HepG2 (cell line): ENCODE data around the gene DPEP1. TPM values are rescaled to one million over a fixed set of nuclear protein-coding genes. Genes with fewer than 3 reads are reported as not detected.

Experiments used
- ATAC-seq: fragments of 200-7000 bp; cut with Tn5 transposase; 3 replicates; pipeline ENCODE4 v1.9.1; 2020; ENCODE audit warnings: mild to moderate bottlenecking, moderate library complexity
- BruUV-seq: library from RNA; stranded (reverse); fragments of 400-500 nt; replicated peaks from 2 replicates; lab custom pipeline; 2021; lab: Mats Ljungman, UMichigan
- CTCF ChIA-PET: fragments of 300-600 bp; formaldehyde crosslinking; extraction: SDS; loops from one replicate; lab custom pipeline; 2021; ENCODE audit warnings: low total read pairs, inconsistent platforms, low intra/inter-chr PET ratio; lab: Yijun Ruan, JAX
- POLR2A ChIA-PET: fragments of 350-600 bp; sonication (Branson Sonifier 250); formaldehyde crosslinking; loops from one replicate; lab custom pipeline; 2020; ENCODE audit warnings: antibody characterized with exemption, inconsistent platforms; lab: Yijun Ruan, JAX
- DNase-seq: peaks from one replicate; pipeline ENCODE4 v3.0.0-alpha.2; 2015; ENCODE audit warnings: low spot score
- FAIRE-seq: peaks from 3 replicates; lab custom pipeline; 2011; peaks lifted over from hg19 to GRCh38; lab: Jason Lieb, UNC
- H2AFZ ChIP-seq: one replicate; pipeline ENCODE4 v1.6.1; 2011; ENCODE audit warnings: low read length, inconsistent platforms
- H3K27ac ChIP-seq: fragments of 300-600 bp; 3 replicates; pipeline ENCODE4 v1.8.0; 2011; ENCODE audit warnings: mixed run types, mild to moderate bottlenecking, mixed read lengths, low read length, inconsistent platforms; ENCODE audit not compliant: insufficient read depth; ENCODE audit errors: extremely low read length
- H3K27me3 ChIP-seq, 2 experiments: fragments of 200-600 bp in 1 of 2; 2 replicates in 1 of 2; 3 replicates in 1 of 2; pipeline versions ENCODE4 v1.6.0 to v1.8.0; 2011; ENCODE audit warnings: low read length in 2 of 2, mild to moderate bottlenecking in 2 of 2, moderate library complexity in 2 of 2, inconsistent platforms in 1 of 2; ENCODE audit not compliant: insufficient read depth in 2 of 2, control insufficient read depth in 1 of 2
- H3K36me3 ChIP-seq, 2 experiments: fragments of 200-600 bp in 1 of 2; replicated peaks in 1 of 2; 2 replicates in 1 of 2; 3 replicates in 1 of 2; pipeline versions ENCODE4 v1.5.1 to v1.8.0; 2011; ENCODE audit warnings: low read length in 2 of 2, inconsistent platforms in 1 of 2; ENCODE audit not compliant: insufficient read depth in 2 of 2, control insufficient read depth in 1 of 2
- H3K4me1 ChIP-seq: 2 replicates; pipeline ENCODE4 v1.5.1; 2012; ENCODE audit warnings: low read length, inconsistent platforms; ENCODE audit not compliant: insufficient read depth
- H3K4me2 ChIP-seq: 2 replicates; pipeline ENCODE4 v1.6.0; 2011; ENCODE audit warnings: low read depth, low read length, inconsistent platforms
- H3K4me3 ChIP-seq, 3 experiments: fragments of 200-600 bp in 1 of 3; sonication (generic), shearing (Covaris generic) in 1 of 3; replicated peaks in 1 of 3; 2 replicates each; pipeline ENCODE4 v1.5.1; 2011 to 2016; ENCODE audit warnings: low read length in 3 of 3, inconsistent platforms in 2 of 3, low read depth in 2 of 3, mild to moderate bottlenecking in 2 of 3, control low read depth in 1 of 3, mixed read lengths in 1 of 3; ENCODE audit not compliant: insufficient read depth in 1 of 3
- H3K79me2 ChIP-seq: one replicate; pipeline ENCODE4 v1.6.1; 2011; ENCODE audit warnings: low read length, inconsistent platforms; ENCODE audit not compliant: insufficient read depth
- H3K9ac ChIP-seq: 2 replicates; pipeline ENCODE4 v1.6.0; 2011; ENCODE audit warnings: mild to moderate bottlenecking, low read depth, low read length, inconsistent platforms; ENCODE audit not compliant: insufficient read depth
- H3K9me3 ChIP-seq: 2 replicates; pipeline ENCODE4 v1.5.1; 2012; ENCODE audit warnings: mild to moderate bottlenecking, low read length
- H4K20me1 ChIP-seq: 2 replicates; pipeline ENCODE4 v1.6.0; 2011; ENCODE audit warnings: inconsistent platforms, mild to moderate bottlenecking, low read length, moderate library complexity; ENCODE audit not compliant: insufficient read depth
- ATF2 ChIP-seq: sonication (generic); formaldehyde crosslinking; IDR thresholded peaks from 2 replicates; pipeline ENCODE4 v1.4.0; 2020; ENCODE audit warnings: missing genetic modification reagents
- BORCS8-MEF2B ChIP-seq: sonication (generic); formaldehyde crosslinking; IDR thresholded peaks from 2 replicates; pipeline ENCODE4 v1.8.0; 2022; ENCODE audit warnings: mild to moderate bottlenecking, missing genetic modification reagents
- HNF4A ChIP-seq: sonication (generic); formaldehyde crosslinking; IDR thresholded peaks from 2 replicates; pipeline ENCODE4 v1.4.0; 2020; ENCODE audit warnings: missing genetic modification reagents
- KDM6A ChIP-seq: IDR thresholded peaks from 2 replicates; pipeline ENCODE4 v1.6.1; 2016; ENCODE audit warnings: low read depth
- NR2F6 ChIP-seq, 2 experiments: IDR thresholded peaks; 2 replicates each; pipeline ENCODE4 v1.6.1; 2016; ENCODE audit warnings: antibody characterized with exemption in 1 of 2, mild to moderate bottlenecking in 1 of 2
- PTBP1 ChIP-seq: fragments of 200-400 bp; formaldehyde crosslinking; IDR thresholded peaks from 2 replicates; pipeline ENCODE4 v1.6.1; 2018; ENCODE audit warnings: low read length, low read depth; ENCODE audit not compliant: poor library complexity, severe bottlenecking
- SMAD3 ChIP-seq: sonication (generic); formaldehyde crosslinking; IDR thresholded peaks from 2 replicates; pipeline ENCODE4 v1.4.0; 2020; ENCODE audit warnings: missing genetic modification reagents
- ZNF143 ChIP-seq: sonication (generic); formaldehyde crosslinking; IDR thresholded peaks from 2 replicates; pipeline ENCODE4 v1.4.0; 2020; ENCODE audit warnings: missing genetic modification reagents
- ZNF253 ChIP-seq: sonication (generic); formaldehyde crosslinking; IDR thresholded peaks from 2 replicates; pipeline ENCODE4 v1.8.0; 2022; ENCODE audit warnings: mild to moderate bottlenecking, missing genetic modification reagents, borderline replicate concordance
- ZNF260 ChIP-seq: sonication (generic); formaldehyde crosslinking; IDR thresholded peaks from 2 replicates; pipeline ENCODE4 v1.4.0; 2020; ENCODE audit warnings: missing genetic modification reagents, low read depth, mild to moderate bottlenecking, borderline replicate concordance
- ZNF34 ChIP-seq: sonication (generic); formaldehyde crosslinking; IDR thresholded peaks from 2 replicates; pipeline ENCODE4 v1.4.0; 2020; ENCODE audit warnings: mild to moderate bottlenecking, missing genetic modification reagents, borderline replicate concordance
- ZNF740 ChIP-seq: sonication (generic); formaldehyde crosslinking; IDR thresholded peaks from 2 replicates; pipeline ENCODE4 v1.4.0; 2020; ENCODE audit warnings: missing genetic modification reagents
- WGBS: methylation state at CpG from one replicate; pipeline ENCODE4 v1.1.6; 2017; ENCODE audit warnings: low lambda C conversion rate; 5-methylcytosine and 5-hydroxymethylcytosine counted together
- in situ Hi-C: cut with HindIII; loops from 2 replicates; pipeline ENCODE4 v1.10.0; 2017; ENCODE audit warnings: low pct_unique_long_range_greater_than_20kb; ENCODE audit not compliant: extremely low pct_ligation_motif_present
- intact Hi-C: fragments of 100-400 bp; cut with micrococcal nuclease; formaldehyde crosslinking; loops from one replicate; pipeline ENCODE4 v1.10.0; 2022; ENCODE audit not compliant: unreplicated experiment
- polyA plus RNA-seq, 8 experiments: library from polyadenylated mRNA; depleted of rRNA in 3 of 8; stranded (reverse) in 7 of 8; unstranded in 1 of 8; fragments of >200 nt; fragmentation: Illumina TruSeq in 4 of 8; extraction: Trizol in 4 of 8; gene quantifications; 2 replicates each; pipeline versions ENCODE4 v1.2.1 to v1.2.3, GENCODE V29; 2011 to 2016; ENCODE audit warnings: low read depth in 4 of 8, missing spikeins in 1 of 8, mixed read lengths in 1 of 8; ENCODE audit not compliant: insufficient read depth in 1 of 8
- total RNA-seq, 5 experiments: library from RNA; depleted of rRNA; stranded (reverse); fragments of >200 nt; fragmentation: Illumina TruSeq; extraction: Trizol; gene quantifications; 2 replicates each; pipeline ENCODE4 v1.2.3, GENCODE V29; 2016; ENCODE audit warnings: low read depth in 1 of 5

The DPEP1 gene
- total and polyA plus RNA-seq, 2 of the 13 experiments (the other 11 are each of a cell fraction or from before 2014, with no cell fraction given), result 37.6 to 52.2 TPM

GRCh38 chr16:89574681-89575246 lies 38.7 kb upstream of the DPEP1 start:
- ATAC-seq, result no peak
- TF ChIP-seq HNF4A (CRISPR knock-in tag) (no peak), NR2F6 (IDR thresholded peaks at IDR 0.05) (no peak), NR2F6 (CRISPR knock-in tag; IDR thresholded peaks at IDR 0.05) (no peak), BORCS8-MEF2B (CRISPR knock-in tag) (no peak), KDM6A (CRISPR knock-in tag) (no peak), PTBP1 (no peak), SMAD3 (CRISPR knock-in tag) (no peak), ZNF34 (no peak), ZNF260 (CRISPR knock-in tag) (no peak), ZNF253 (CRISPR knock-in tag) (no peak), ZNF740 (no peak), ATF2 (CRISPR knock-in tag) (no peak), ZNF143 (no peak)
- TF ChIP-seq, all 625 proteins: peak for 0
- peaks cover 4 to 13% of the 10 kb centered on the region in 2 experiments; a peak in 3 of 5 replicates for H3K27me3 ChIP-seq
- no peaks in the 10 kb centered on the region for H3K36me3 ChIP-seq
- no peaks in the 10 kb centered on the region for H4K20me1 ChIP-seq
- H3K9ac ChIP-seq, result no peak overlapping the region
- no peak overlapping the region for H3K4me3 ChIP-seq
- H3K27ac ChIP-seq, result no peak overlapping the region
- BruUV-seq, result no TSS peak
- ChIA-PET POLR2A (no interaction called here), CTCF (no interaction called here)
- WGBS, result 93% methylated on average over 55 of the region's 55 CpGs
- no peak for DNase-seq
- no peaks in the 10 kb centered on the region for H3K9me3 ChIP-seq
- no peaks in the 10 kb centered on the region for H3K79me2 ChIP-seq
- in situ Hi-C loops (no loop called here), intact Hi-C loops (no loop called here)
- FAIRE-seq, result no peak
- peaks cover 28% of the 10 kb centered on the region for H3K4me1 ChIP-seq
- H2AFZ ChIP-seq, result no peak overlapping the region
- H3K4me2 ChIP-seq, result no peak overlapping the region
